Skin epidermis (tissue), 12 donors: ENCODE data around the gene FARP2.
A peak's percentile ranks its signal among the peaks of the same experiment; 100 is the strongest.

Source experiments
- H3K27ac ChIP-seq, 21 experiments: fragments of 200-600 bp; sonication (generic) in 11 of 21; one replicate each; pipeline ENCODE4 v1.5.0; 2020; ENCODE audit warnings: mild to moderate bottlenecking in 3 of 21, inconsistent platforms in 2 of 21, moderate library complexity in 2 of 21
- H3K4me3 ChIP-seq, 7 experiments: fragments of 200-600 bp; sonication (generic) in 2 of 7; one replicate each; pipeline ENCODE4 v1.5.0; 2020; ENCODE audit warnings: inconsistent platforms in 2 of 7, mild to moderate bottlenecking in 2 of 7, moderate library complexity in 1 of 7

The FARP2 gene

GRCh38 chr2:241321033-241321432 lies 35.1 kb upstream of the FARP2 start:
- no peak overlapping the region for H3K27ac ChIP-seq
- no peak overlapping the region for H3K4me3 ChIP-seq

- no peak overlapping the region for H3K27ac ChIP-seq
Observed at GRCh38 chr2:241321886-241322285, 34.2 kb upstream of the FARP2 start.

GRCh38 chr2:241323778-241324177 lies 32.3 kb upstream of the FARP2 start:
- peak overlapping the region in 1 of 21 experiments; percentile 35 for H3K27ac ChIP-seq

More at GRCh38 chr2:241321886-241322285, 34.2 kb upstream of the FARP2 start:
- H3K4me3 ChIP-seq: no peak overlapping the region

GRCh38 chr2:241324775-241325174 lies 31.3 kb upstream of the FARP2 start:
- Histone ChIP-seq H3K27ac (peak overlapping the region in 1 of 21 experiments; percentile 26), H3K4me3 (no peak overlapping the region)

More at GRCh38 chr2:241323778-241324177, 32.3 kb upstream of the FARP2 start:
- no peak overlapping the region for H3K4me3 ChIP-seq

- H3K27ac ChIP-seq: no peak overlapping the region
- H3K4me3 ChIP-seq: no peak overlapping the region
Observed at GRCh38 chr2:241325257-241325656, 30.8 kb upstream of the FARP2 start.

- no peak overlapping the region for H3K27ac ChIP-seq
Observed at GRCh38 chr2:241329669-241330615, 26.1 kb upstream of the FARP2 start.

GRCh38 chr2:241330616-241330981 lies 25.5 kb upstream of the FARP2 start:
- Histone ChIP-seq H3K27ac (no peak overlapping the region), H3K4me3 (no peak overlapping the region)

More at GRCh38 chr2:241329669-241330615, 26.1 kb upstream of the FARP2 start:
- no peak overlapping the region for H3K4me3 ChIP-seq

- no peak overlapping the region for H3K4me3 ChIP-seq
- no peak overlapping the region for H3K27ac ChIP-seq
Observed at GRCh38 chr2:241334813-241335212, 21.3 kb upstream of the FARP2 start.

GRCh38 chr2:241339839-241340630 lies 16.1 kb upstream of the FARP2 start:
- Histone ChIP-seq H3K27ac (no peak overlapping the region), H3K4me3 (no peak overlapping the region)

GRCh38 chr2:241340631-241341163 lies 15.4 kb upstream of the FARP2 start:
- no peak overlapping the region for H3K4me3 ChIP-seq
- peak overlapping the region in 2 of 21 experiments; percentile 12 to 25 for H3K27ac ChIP-seq

- no peak overlapping the region for H3K4me3 ChIP-seq
- H3K27ac ChIP-seq: no peak overlapping the region
Observed at GRCh38 chr2:241344925-241345651, 11.0 kb upstream of the FARP2 start.

- H3K27ac ChIP-seq: no peak overlapping the region
- H3K4me3 ChIP-seq: no peak overlapping the region
Observed at GRCh38 chr2:241349941-241350340, 6.1 kb upstream of the FARP2 start.

- Histone ChIP-seq H3K27ac (no peak overlapping the region), H3K4me3 (no peak overlapping the region)
Observed at GRCh38 chr2:241350530-241350877, 5.6 kb upstream of the FARP2 start.

- no peak overlapping the region for H3K27ac ChIP-seq
- H3K4me3 ChIP-seq: no peak overlapping the region
Observed at GRCh38 chr2:241350878-241351639, 5.0 kb upstream of the FARP2 start.

- H3K4me3 ChIP-seq: no peak overlapping the region
- H3K27ac ChIP-seq: no peak overlapping the region
Observed at GRCh38 chr2:241351640-241352031, 4.4 kb upstream of the FARP2 start.

- H3K27ac ChIP-seq: peak overlapping the region in 2 of 21 experiments; percentile 24 to 25
- H3K4me3 ChIP-seq: no peak overlapping the region
Observed at GRCh38 chr2:241352227-241352626, 3.9 kb upstream of the FARP2 start.

- Histone ChIP-seq H3K4me3 (peak overlapping the region in 2 of 7 experiments; percentile 4 to 17), H3K27ac (peak overlapping the region in 16 of 21 experiments; percentile 19 to 74 (median 48))
Observed at GRCh38 chr2:241354668-241355658, 1.1 kb upstream of the FARP2 start.

- Histone ChIP-seq H3K27ac (peak overlapping the region in 20 of 21 experiments; percentile 75 to 98 (median 91)), H3K4me3 (peak overlapping the region; percentile 69 to 95 (median 89))
Observed at GRCh38 chr2:241356871-241357260, 781 bp downstream of the FARP2 start.
